Measurements from ENCODE around the gene MRPL51.

GRCh38 chr12:6533923-6534694, 41.0 kb upstream of the MRPL51 start, which contains the start of gene GAPDH:
- TF ChIP-seq EZH2 (IDR thresholded peaks at IDR 0.05; ENCODE audit: low read depth) (no peak), CTCF (conservative IDR thresholded peaks at IDR 0.05) (no peak)

All from PC-9 (cell line).